Nucleus accumbens (tissue), 56 donors: Measurements from ENCODE around the gene ABHD3.
"Not testable (repeated sequence)": the region's sequence is repeated elsewhere in the genome, so short reads cannot be mapped to it uniquely, and the experiment has no call there.

Experiments
- DNase-seq, 56 donors: peaks; one replicate each; lab custom pipeline; 2025; lab: John Stamatoyannopoulos, UW

The ABHD3 gene

GRCh38 chr18:21660078-21660477 lies 44.5 kb downstream of the ABHD3 start:
- no peak for DNase-seq

GRCh38 chr18:21656402-21656801 lies 48.2 kb downstream of the ABHD3 start:
- DNase-seq = no peak

DNA sequence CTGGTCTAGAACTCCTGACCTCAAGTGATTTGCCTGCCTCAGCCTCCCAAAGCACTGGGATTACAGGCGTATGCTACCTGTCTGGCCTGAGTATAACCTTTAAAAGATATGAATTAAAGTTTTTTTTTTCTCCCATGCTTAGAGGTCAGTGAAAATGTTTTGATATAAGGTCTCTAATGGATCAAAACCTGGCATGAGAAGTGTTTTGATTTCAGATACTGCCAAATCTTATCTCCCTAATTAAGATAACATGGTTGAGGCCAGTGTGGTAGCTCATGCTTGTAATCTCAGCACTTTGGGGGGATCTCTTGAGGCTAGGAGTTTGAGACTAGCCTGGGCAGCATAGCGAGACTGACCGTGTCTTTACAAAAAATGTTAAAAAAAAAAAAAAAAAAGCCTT lies 51.2 kb downstream of the ABHD3 start:
- DNase-seq = no peak

GRCh38 chr18:21652073-21652472 lies 52.5 kb downstream of the ABHD3 start:
- no peak for DNase-seq

GRCh38 chr18:21650311-21650710 lies 54.3 kb downstream of the ABHD3 start:
- DNase-seq = no peak

DNA sequence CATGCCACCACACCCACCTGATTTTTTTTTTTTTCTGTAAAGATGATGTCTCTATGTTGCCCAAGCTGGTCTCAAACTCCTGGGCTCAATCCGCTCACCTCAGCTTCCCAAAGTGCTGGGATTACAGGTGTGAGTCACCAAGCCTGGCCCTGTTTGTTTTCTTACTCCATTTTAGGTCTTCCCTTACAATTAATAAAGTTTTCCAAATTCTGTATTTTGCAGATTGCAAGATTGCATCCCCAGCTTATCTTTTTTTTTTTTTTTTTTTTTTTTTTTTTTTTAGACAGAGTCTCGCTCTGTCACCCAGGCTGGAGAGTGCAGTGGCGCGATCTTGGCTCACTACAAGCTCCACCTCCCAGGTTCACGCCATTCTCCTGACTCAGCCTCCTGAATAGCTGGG lies 64.2 kb downstream of the ABHD3 start:
- not testable (repeated sequence) for DNase-seq

GRCh38 chr18:21638822-21639221 lies 65.8 kb downstream of the ABHD3 start:
- DNase-seq = no peak

DNA sequence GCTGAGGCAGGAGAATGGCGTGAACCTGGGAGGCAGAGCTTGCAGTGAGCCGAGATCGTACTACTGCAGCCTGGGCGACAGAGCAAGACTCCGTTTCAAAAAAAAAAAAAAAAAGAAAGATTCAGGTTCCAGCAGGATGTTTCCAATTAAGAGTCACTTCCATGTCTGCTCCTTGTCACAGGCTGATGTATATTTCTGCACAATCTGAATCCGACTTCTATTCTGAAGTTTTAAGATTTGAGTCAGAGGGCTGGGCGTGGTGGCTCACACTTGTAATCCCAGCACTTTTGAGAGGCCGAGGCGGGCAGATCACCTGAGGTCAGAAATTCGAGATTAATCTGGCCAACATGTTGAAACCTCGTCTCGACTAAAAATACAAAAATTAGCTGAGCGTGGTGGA lies 67.8 kb downstream of the ABHD3 start:
- no peak for DNase-seq

GRCh38 chr18:21634588-21635199 lies 69.9 kb downstream of the ABHD3 start:
- no peak for DNase-seq

- DNase-seq = no peak
Measured at GRCh38 chr18:21632393-21632792, 72.2 kb downstream of the ABHD3 start.

DNA sequence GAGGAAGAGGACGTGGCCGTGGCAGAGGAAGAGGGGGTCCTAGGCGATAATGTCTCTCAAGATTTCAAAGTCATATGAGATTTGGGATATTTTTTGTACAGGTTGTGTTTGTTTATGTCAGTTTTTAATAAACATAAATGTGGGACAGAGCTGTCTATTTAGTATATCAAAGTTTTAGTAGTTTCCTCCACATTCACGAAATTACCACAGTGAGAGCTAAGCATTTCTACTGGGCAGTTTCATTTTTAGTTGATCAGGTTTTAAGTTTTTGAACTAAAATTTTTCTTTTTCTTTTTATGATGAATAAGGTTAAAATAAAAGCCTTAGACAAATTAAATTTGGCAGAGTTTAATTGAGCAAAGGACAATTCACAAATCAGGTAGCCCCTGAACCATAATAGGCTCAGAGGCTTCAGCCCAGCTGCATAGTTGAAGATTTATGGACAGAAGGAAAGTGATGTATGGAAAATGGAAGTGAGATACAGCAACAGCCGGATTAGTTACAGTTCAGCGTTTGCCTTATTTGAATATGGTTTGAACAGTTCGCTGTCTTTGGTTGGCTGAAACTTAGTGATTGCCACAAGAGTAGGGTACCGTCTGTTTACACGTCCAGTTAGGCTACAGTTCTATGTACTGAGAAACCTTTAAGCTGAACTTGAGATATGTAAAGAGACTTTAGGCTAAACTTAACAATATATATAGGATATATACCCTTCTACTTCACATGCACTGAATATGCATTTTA lies 75.3 kb downstream of the ABHD3 start:
- DNase-seq = no peak

GRCh38 chr18:21621640-21622039 lies 82.9 kb downstream of the ABHD3 start:
- not testable (repeated sequence) for DNase-seq

GRCh38 chr18:21612125-21613039 lies 92.2 kb downstream of the ABHD3 start, which contains the start of gene SNRPD1:
SNRPD1 (plus strand) TSS chr18:21612314; CDS start chr18:21612430, 116 bp downstream.
- peak in 55 of 56 donors; percentile 13 to 92 (median 77) for DNase-seq

DNA sequence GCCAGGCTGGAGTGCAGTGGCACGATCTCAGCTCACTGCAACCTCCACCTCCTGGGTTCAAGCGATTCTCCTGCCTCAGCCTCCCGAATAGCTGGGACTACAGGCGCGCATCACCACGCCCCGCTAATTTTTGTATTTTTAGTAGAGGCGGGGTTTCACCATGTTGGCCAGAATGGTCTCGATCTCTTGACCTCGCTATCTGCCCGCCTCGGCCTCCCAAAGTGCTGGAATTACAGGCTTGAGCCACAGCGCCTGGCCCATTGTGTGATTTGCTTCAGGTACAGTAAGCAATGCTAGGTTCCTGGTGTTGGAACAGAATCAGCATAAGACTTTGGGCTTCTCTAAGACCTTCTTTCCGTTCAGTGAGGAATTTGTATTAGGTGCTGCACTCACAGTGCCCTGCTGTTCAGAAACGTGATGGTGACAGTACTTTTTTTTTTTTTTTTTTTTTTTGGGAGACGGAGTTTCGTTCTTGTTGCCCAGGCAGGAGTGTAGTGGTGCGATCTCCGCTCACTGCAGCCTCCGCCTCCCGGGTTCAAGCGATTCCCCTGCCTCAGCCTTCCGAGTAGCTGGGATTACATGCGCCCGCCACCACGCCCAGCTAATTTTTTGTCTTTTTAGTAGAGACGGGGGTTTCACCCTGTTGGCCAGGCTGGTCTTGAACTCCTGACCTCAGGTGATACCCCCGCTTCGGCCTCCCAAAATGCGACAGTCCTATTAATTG lies 93.0 kb downstream of the ABHD3 start:
- not testable (repeated sequence) for DNase-seq

GRCh38 chr18:21605213-21605612 lies 99.4 kb downstream of the ABHD3 start:
- DNase-seq = no peak

- no peak for DNase-seq
Measured at GRCh38 chr18:21604671-21605070, 99.9 kb downstream of the ABHD3 start.

DNA sequence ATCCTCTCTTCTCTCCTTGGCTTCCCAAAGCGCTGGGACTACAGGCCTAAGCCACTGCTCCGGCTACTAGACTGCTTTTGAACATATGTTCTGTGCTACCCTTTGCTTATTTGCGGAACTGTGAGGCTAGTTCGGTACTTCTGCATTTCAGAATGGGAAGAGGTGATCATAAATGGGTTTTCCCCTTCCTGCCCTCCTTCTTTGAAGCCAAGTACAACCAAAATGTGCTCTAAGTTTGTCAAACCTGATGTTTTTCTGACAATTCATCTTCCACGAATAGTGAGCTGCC lies 102.3 kb downstream of the ABHD3 start:
- peak in 1 of 56 donors; percentile 6 for DNase-seq
